ENCODE data around the gene EPHA7. TPM values are rescaled to one million over a fixed set of nuclear protein-coding genes. Genes with fewer than 3 reads are reported as not detected.

Gene EPHA7
- total and polyA plus RNA-seq, 4 donors, result under 0.01 to 0.37 (median 0.01) TPM; not detected in 1

DNA sequence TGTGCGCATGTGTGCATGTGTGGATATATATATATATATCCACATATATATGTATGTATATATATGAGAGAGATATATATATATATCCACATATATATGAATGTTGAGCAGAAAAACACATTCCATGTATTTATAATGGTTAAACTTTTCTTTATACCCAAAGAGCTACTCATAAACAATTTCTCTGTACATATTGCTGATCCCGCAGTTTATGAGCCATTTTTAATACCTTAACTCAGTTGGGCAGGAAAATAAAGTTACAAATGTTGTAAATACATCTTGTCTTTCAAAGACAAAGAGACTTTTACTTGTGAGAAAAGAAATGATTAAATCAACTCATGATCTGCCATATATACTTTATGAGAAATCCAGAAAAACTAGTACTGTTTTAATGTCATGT lies 18.1 kb upstream of the EPHA7 start:
- H3K36me3 ChIP-seq (ENCODE audit: control insufficient read depth in 4 of 4, insufficient read depth in 3 of 4, low read depth in 1 of 4, low read length in 3 of 4), result no peaks in the 10 kb centered on the region
- no peaks in the 10 kb centered on the region for H3K9me3 ChIP-seq (ENCODE audit: control insufficient read depth in 4 of 4, low read length in 3 of 4)
- H3K27me3 ChIP-seq (ENCODE audit: control insufficient read depth in 4 of 4, insufficient read depth in 4 of 4, low read length in 3 of 4), result no peaks in the 10 kb centered on the region
- no peak for TF ChIP-seq JUND (IDR thresholded peaks at IDR 0.05)
- no peak for TF ChIP-seq FOXA2 (IDR thresholded peaks at IDR 0.05)
- TF ChIP-seq YY1 (IDR thresholded peaks at IDR 0.05), result no peak
- TF ChIP-seq, protein P1, sequence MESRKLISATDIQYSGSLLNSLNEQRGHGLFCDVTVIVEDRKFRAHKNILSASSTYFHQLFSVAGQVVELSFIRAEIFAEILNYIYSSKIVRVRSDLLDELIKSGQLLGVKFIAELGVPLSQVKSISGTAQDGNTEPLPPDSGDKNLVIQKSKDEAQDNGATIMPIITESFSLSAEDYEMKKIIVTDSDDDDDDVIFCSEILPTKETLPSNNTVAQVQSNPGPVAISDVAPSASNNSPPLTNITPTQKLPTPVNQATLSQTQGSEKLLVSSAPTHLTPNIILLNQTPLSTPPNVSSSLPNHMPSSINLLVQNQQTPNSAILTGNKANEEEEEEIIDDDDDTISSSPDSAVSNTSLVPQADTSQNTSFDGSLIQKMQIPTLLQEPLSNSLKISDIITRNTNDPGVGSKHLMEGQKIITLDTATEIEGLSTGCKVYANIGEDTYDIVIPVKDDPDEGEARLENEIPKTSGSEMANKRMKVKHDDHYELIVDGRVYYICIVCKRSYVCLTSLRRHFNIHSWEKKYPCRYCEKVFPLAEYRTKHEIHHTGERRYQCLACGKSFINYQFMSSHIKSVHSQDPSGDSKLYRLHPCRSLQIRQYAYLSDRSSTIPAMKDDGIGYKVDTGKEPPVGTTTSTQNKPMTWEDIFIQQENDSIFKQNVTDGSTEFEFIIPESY (IDR thresholded peaks at IDR 0.05), result no peak
- no peak for TF ChIP-seq HNF4A (conservative IDR thresholded peaks at IDR 0.05)
- no peak overlapping the region for H3K9ac ChIP-seq (ENCODE audit: low read depth in 1 of 2, low read length in 2 of 2)
- H3K27ac ChIP-seq (ENCODE audit: low read depth in 1 of 2, low read length in 2 of 2), result no peak overlapping the region
- WGBS, result 89% methylated on average over 2 of the region's 2 CpGs
- H3K4me1 ChIP-seq (ENCODE audit: control insufficient read depth in 4 of 4, insufficient read depth in 4 of 4, low read length in 3 of 4), result no peaks in the 10 kb centered on the region
- DNase-seq (ENCODE audit: low spot score), result no peak
- no peak overlapping the region for H3K4me3 ChIP-seq (ENCODE audit: low read depth in 1 of 3, low read length in 3 of 3)

DNA sequence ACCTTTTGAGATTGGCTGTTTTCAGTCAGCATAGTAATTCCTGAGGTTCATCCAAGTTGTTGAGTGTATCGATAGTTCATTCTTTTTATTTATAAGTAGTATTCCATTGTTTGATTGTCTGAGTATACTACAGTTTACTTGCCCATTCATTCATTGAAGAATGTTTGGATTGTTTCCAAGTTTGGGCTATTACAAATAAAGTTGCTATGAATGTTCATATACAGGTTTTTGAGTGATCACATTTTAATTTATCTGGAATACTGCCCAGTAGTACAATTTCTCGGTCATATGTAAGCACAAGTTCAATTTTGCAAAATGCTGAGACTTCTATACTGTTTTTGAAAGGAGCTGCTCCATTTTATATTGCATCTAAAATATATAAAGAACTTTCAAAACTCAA lies 14.2 kb upstream of the EPHA7 start:
- DNase-seq (ENCODE audit: low spot score), result no peak
- H3K36me3 ChIP-seq (ENCODE audit: control insufficient read depth in 4 of 4, insufficient read depth in 3 of 4, low read depth in 1 of 4, low read length in 3 of 4), result no peaks in the 10 kb centered on the region
- WGBS, result 74% methylated on average over 2 of the region's 2 CpGs
- no peaks in the 10 kb centered on the region for H3K9me3 ChIP-seq (ENCODE audit: control insufficient read depth in 4 of 4, low read length in 3 of 4)
- TF ChIP-seq FOXA1 (IDR thresholded peaks at IDR 0.05) (no peak), RAD21 (IDR thresholded peaks at IDR 0.05) (no peak), NR2F2 (IDR thresholded peaks at IDR 0.05) (no peak), TAF1 (conservative IDR thresholded peaks at IDR 0.05) (no peak), GABPA (IDR thresholded peaks at IDR 0.05 in 1 of 2, conservative IDR thresholded peaks at IDR 0.05 in 1 of 2) (no peak), HNF4A (conservative IDR thresholded peaks at IDR 0.05) (no peak), HNF4G (IDR thresholded peaks at IDR 0.05) (no peak)
- TF ChIP-seq, protein P2, sequence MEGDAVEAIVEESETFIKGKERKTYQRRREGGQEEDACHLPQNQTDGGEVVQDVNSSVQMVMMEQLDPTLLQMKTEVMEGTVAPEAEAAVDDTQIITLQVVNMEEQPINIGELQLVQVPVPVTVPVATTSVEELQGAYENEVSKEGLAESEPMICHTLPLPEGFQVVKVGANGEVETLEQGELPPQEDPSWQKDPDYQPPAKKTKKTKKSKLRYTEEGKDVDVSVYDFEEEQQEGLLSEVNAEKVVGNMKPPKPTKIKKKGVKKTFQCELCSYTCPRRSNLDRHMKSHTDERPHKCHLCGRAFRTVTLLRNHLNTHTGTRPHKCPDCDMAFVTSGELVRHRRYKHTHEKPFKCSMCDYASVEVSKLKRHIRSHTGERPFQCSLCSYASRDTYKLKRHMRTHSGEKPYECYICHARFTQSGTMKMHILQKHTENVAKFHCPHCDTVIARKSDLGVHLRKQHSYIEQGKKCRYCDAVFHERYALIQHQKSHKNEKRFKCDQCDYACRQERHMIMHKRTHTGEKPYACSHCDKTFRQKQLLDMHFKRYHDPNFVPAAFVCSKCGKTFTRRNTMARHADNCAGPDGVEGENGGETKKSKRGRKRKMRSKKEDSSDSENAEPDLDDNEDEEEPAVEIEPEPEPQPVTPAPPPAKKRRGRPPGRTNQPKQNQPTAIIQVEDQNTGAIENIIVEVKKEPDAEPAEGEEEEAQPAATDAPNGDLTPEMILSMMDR (IDR thresholded peaks at IDR 0.05; ENCODE audit: low read depth, low read length, missing input control), result no peak
- TF ChIP-seq, protein P3, sequence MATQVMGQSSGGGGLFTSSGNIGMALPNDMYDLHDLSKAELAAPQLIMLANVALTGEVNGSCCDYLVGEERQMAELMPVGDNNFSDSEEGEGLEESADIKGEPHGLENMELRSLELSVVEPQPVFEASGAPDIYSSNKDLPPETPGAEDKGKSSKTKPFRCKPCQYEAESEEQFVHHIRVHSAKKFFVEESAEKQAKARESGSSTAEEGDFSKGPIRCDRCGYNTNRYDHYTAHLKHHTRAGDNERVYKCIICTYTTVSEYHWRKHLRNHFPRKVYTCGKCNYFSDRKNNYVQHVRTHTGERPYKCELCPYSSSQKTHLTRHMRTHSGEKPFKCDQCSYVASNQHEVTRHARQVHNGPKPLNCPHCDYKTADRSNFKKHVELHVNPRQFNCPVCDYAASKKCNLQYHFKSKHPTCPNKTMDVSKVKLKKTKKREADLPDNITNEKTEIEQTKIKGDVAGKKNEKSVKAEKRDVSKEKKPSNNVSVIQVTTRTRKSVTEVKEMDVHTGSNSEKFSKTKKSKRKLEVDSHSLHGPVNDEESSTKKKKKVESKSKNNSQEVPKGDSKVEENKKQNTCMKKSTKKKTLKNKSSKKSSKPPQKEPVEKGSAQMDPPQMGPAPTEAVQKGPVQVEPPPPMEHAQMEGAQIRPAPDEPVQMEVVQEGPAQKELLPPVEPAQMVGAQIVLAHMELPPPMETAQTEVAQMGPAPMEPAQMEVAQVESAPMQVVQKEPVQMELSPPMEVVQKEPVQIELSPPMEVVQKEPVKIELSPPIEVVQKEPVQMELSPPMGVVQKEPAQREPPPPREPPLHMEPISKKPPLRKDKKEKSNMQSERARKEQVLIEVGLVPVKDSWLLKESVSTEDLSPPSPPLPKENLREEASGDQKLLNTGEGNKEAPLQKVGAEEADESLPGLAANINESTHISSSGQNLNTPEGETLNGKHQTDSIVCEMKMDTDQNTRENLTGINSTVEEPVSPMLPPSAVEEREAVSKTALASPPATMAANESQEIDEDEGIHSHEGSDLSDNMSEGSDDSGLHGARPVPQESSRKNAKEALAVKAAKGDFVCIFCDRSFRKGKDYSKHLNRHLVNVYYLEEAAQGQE (IDR thresholded peaks at IDR 0.05), result no peak
- TF ChIP-seq, protein P4, sequence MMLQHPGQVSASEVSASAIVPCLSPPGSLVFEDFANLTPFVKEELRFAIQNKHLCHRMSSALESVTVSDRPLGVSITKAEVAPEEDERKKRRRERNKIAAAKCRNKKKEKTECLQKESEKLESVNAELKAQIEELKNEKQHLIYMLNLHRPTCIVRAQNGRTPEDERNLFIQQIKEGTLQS (IDR thresholded peaks at IDR 0.05), result no peak
- H3K9ac ChIP-seq (ENCODE audit: low read depth in 1 of 2, low read length in 2 of 2), result no peak overlapping the region
- H3K27me3 ChIP-seq (ENCODE audit: control insufficient read depth in 4 of 4, insufficient read depth in 4 of 4, low read length in 3 of 4), result peaks cover 0 to 4% (median 0%) of the 10 kb centered on the region in 4 donors
- H3K4me1 ChIP-seq (ENCODE audit: control insufficient read depth in 4 of 4, insufficient read depth in 4 of 4, low read length in 3 of 4), result no peaks in the 10 kb centered on the region
- H3K4me3 ChIP-seq (ENCODE audit: low read depth in 1 of 3, low read length in 3 of 3), result no peak overlapping the region
- H3K27ac ChIP-seq (ENCODE audit: low read depth in 1 of 2, low read length in 2 of 2), result no peak overlapping the region

All from liver (tissue), 9 donors.